PC-9 (cell line): ENCODE results near the gene NFS1.

Source experiments
- EZH2 ChIP-seq: fragments of 200-600 bp; sonication (generic); IDR thresholded peaks from 2 replicates; pipeline ENCODE4 v1.8.0; 2017; ENCODE audit warnings: antibody characterized with exemption, low read depth
- TF ChIP-seq, protein P1 (sequence below): fragments of 200-600 bp; sonication (generic); conservative IDR thresholded peaks from 2 replicates; pipeline ENCODE4 v1.6.1; 2017; ENCODE audit warnings: mixed run types, antibody characterized with exemption, mild to moderate bottlenecking, moderate library complexity

DNA sequence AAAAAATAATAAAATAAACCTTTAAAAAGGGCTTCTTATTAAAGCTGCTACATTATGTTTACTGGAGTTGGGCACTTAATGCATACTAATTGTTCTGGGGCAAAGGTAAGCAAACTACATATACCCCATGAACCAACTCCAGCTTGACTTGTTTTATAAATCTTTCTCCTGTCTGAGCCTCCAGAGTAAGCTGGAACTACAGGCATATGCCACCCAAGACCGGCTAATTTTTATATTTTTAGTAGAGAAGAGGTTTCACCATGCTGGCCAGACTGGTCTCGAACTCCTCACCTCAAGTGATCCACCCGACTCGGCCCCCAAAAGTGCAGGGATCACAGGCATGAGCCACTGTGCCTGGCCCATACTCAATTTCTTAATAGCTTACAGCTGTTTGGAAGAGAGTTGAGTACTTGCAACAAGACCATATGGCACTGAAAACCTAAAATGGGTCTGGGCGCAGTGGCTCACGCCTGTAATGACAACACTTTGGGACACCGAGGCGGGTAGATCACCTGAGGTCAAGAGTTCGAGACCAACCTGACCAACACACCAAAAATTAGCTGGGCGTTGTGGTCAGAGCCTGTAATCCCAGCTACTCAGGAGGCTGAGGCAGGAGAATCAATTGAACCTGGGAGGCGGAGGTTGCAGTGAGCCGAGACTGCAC is 20.0 kb upstream of the NFS1 start:
- TF ChIP-seq, protein P1, sequence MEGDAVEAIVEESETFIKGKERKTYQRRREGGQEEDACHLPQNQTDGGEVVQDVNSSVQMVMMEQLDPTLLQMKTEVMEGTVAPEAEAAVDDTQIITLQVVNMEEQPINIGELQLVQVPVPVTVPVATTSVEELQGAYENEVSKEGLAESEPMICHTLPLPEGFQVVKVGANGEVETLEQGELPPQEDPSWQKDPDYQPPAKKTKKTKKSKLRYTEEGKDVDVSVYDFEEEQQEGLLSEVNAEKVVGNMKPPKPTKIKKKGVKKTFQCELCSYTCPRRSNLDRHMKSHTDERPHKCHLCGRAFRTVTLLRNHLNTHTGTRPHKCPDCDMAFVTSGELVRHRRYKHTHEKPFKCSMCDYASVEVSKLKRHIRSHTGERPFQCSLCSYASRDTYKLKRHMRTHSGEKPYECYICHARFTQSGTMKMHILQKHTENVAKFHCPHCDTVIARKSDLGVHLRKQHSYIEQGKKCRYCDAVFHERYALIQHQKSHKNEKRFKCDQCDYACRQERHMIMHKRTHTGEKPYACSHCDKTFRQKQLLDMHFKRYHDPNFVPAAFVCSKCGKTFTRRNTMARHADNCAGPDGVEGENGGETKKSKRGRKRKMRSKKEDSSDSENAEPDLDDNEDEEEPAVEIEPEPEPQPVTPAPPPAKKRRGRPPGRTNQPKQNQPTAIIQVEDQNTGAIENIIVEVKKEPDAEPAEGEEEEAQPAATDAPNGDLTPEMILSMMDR = no peak
- no peak for TF ChIP-seq EZH2
